HEK293T (cell line): ENCODE results near the gene RBM26.

Experiments used
- CTCF ChIA-PET: fragments of 350-600 bp; formaldehyde crosslinking; extraction: SDS; loops from one replicate; lab custom pipeline; 2021; ENCODE audit warnings: antibody characterized with exemption, inconsistent platforms; lab: Yijun Ruan, JAX
- POLR2A ChIA-PET: fragments of 350-600 bp; formaldehyde crosslinking; extraction: SDS; loops from one replicate; lab custom pipeline; 2020; ENCODE audit warnings: antibody characterized with exemption, inconsistent platforms; lab: Yijun Ruan, JAX
- DNase-seq: peaks from one replicate; pipeline ENCODE4 v3.0.0; 2012; ENCODE audit warnings: mixed read lengths; ENCODE audit errors: extremely low spot score
- ARNT ChIP-seq: fragments of 450-650 bp; IDR thresholded peaks from 2 replicates; pipeline ENCODE4 v1.6.1; 2017; ENCODE audit warnings: mild to moderate bottlenecking
- BHLHE40 ChIP-seq: fragments of 450-650 bp; IDR thresholded peaks from 2 replicates; pipeline ENCODE4 v1.6.1; 2016; ENCODE audit warnings: mild to moderate bottlenecking, moderate library complexity, borderline replicate concordance
- CTBP1 ChIP-seq: fragments of 450-650 bp; IDR thresholded peaks from 2 replicates; pipeline ENCODE4 v1.6.1; 2016; ENCODE audit warnings: borderline replicate concordance
- ELF4 ChIP-seq: fragments of 450-650 bp; IDR thresholded peaks from 2 replicates; pipeline ENCODE4 v1.6.1; 2017; ENCODE audit warnings: antibody characterized with exemption
- FOXA1 ChIP-seq: fragments of 450-650 bp; IDR thresholded peaks from 2 replicates; pipeline ENCODE4 v1.6.1; 2016; ENCODE audit warnings: mild to moderate bottlenecking
- FOXK2 ChIP-seq: fragments of 450-650 bp; IDR thresholded peaks from 2 replicates; pipeline ENCODE4 v1.6.1; 2016; ENCODE audit warnings: mild to moderate bottlenecking
- FOXM1 ChIP-seq: fragments of 450-650 bp; IDR thresholded peaks from 2 replicates; pipeline ENCODE4 v1.6.1; 2017; ENCODE audit warnings: mild to moderate bottlenecking, borderline replicate concordance
- HDGF ChIP-seq: fragments of 450-650 bp; IDR thresholded peaks from 2 replicates; pipeline ENCODE4 v1.6.1; 2017; ENCODE audit warnings: antibody characterized with exemption, borderline replicate concordance
- L3MBTL2 ChIP-seq: fragments of 450-650 bp; conservative IDR thresholded peaks from 2 replicates; pipeline ENCODE4 v1.6.1; 2016; ENCODE audit warnings: mild to moderate bottlenecking
- LEF1 ChIP-seq: fragments of 450-650 bp; IDR thresholded peaks from 2 replicates; pipeline ENCODE4 v1.6.1; 2017; ENCODE audit warnings: mild to moderate bottlenecking, borderline replicate concordance
- NFRKB ChIP-seq: fragments of 450-650 bp; IDR thresholded peaks from 2 replicates; pipeline ENCODE4 v1.6.1; 2016; ENCODE audit warnings: mild to moderate bottlenecking, moderate library complexity
- SP1 ChIP-seq: fragments of 450-650 bp; IDR thresholded peaks from 2 replicates; pipeline ENCODE4 v1.6.1; 2017
- SUZ12 ChIP-seq: fragments of 450-650 bp; IDR thresholded peaks from 2 replicates; pipeline ENCODE4 v1.6.1; 2016; ENCODE audit warnings: mild to moderate bottlenecking
- TARDBP ChIP-seq: fragments of 450-650 bp; IDR thresholded peaks from 2 replicates; pipeline ENCODE4 v1.6.1; 2016
- ZNF384 ChIP-seq: fragments of 450-650 bp; IDR thresholded peaks from 2 replicates; pipeline ENCODE4 v1.6.1; 2016
- TF ChIP-seq, protein P1 (sequence below): fragments of 450-650 bp; IDR thresholded peaks from 2 replicates; pipeline ENCODE4 v1.6.1; 2016

Gene RBM26

DNA sequence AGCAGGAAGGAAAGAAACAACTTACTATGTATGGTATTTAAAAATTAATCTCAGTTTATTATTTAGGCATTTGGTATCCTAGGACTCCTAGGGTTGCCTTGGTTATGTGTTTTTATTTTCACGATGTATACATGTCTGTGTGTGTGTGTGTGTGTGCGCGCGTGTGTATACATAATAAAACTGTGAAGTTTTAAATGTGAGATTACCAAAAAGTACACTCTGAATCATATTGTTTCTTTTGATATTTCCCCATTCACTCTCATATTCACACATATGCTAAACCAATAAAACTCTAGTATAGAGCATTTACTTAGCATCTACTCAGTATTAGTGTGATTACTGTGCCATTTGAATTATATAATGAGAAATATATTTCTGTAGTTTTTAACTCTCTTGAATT is 44.1 kb upstream of the RBM26 start:
- TF ChIP-seq SUZ12: no peak
- no peak for TF ChIP-seq BHLHE40
- TF ChIP-seq LEF1: no peak
- no peak for TF ChIP-seq L3MBTL2
- TF ChIP-seq ELF4: no peak
- TF ChIP-seq SP1: no peak
- no peak for TF ChIP-seq FOXM1
- TF ChIP-seq NFRKB: no peak
- no peak for TF ChIP-seq HDGF
- no peak for TF ChIP-seq FOXK2
- no peak for TF ChIP-seq FOXA1
- TF ChIP-seq, protein P1, sequence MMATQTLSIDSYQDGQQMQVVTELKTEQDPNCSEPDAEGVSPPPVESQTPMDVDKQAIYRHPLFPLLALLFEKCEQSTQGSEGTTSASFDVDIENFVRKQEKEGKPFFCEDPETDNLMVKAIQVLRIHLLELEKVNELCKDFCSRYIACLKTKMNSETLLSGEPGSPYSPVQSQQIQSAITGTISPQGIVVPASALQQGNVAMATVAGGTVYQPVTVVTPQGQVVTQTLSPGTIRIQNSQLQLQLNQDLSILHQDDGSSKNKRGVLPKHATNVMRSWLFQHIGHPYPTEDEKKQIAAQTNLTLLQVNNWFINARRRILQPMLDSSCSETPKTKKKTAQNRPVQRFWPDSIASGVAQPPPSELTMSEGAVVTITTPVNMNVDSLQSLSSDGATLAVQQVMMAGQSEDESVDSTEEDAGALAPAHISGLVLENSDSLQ: no peak
- TF ChIP-seq TARDBP: no peak
- no peak for DNase-seq
- POLR2A ChIA-PET: no interaction called here
- CTCF ChIA-PET: interaction anchor here (1.1 kb wide), 1 partner anchor 26 kb away, joined by 3 read pairs; no protein-coding TSS in a partner anchor

GRCh38 chr13:79448413-79448812 is 42.4 kb upstream of the RBM26 start:
- no peak for TF ChIP-seq TARDBP
- TF ChIP-seq SP1: no peak
- TF ChIP-seq LEF1: no peak
- no peak for TF ChIP-seq ZNF384
- TF ChIP-seq ELF4: no peak; the same call in 1 of the 2 replicates
- no peak for TF ChIP-seq HDGF
- TF ChIP-seq BHLHE40: no peak
- TF ChIP-seq FOXA1: no peak
- TF ChIP-seq, protein P1: no peak
- TF ChIP-seq FOXM1: no peak
- TF ChIP-seq ARNT: no peak
- no peak for TF ChIP-seq NFRKB
- no peak for TF ChIP-seq CTBP1
- no peak for TF ChIP-seq L3MBTL2
- TF ChIP-seq FOXK2: no peak
- TF ChIP-seq SUZ12: no peak
- ChIA-PET CTCF (no interaction called here), POLR2A (no interaction called here)
- no peak for DNase-seq

GRCh38 chr13:79447741-79448140 is 41.7 kb upstream of the RBM26 start:
- ChIA-PET CTCF (no interaction called here), POLR2A (no interaction called here)
- TF ChIP-seq SUZ12 (no peak), ZNF384 (no peak), ELF4 (no peak)
- no peak for DNase-seq

- DNase-seq: no peak
- CTCF ChIA-PET: no interaction called here
- POLR2A ChIA-PET: no interaction called here
- TF ChIP-seq NFRKB (no peak), TARDBP (no peak), HDGF (no peak), CTBP1 (no peak), SP1 (no peak), BHLHE40 (no peak), ZNF384 (no peak), FOXK2 (no peak), ELF4 (no peak), LEF1 (no peak), FOXM1 (no peak), L3MBTL2 (no peak), FOXA1 (no peak), ARNT (no peak), SUZ12 (no peak)
- TF ChIP-seq, protein P1: no peak
Measured at GRCh38 chr13:79447141-79447540, 41.1 kb upstream of the RBM26 start.

- ChIA-PET CTCF (interaction anchor here (1.8 kb wide), 1 partner anchor 22 kb away, joined by 6 read pairs; no protein-coding TSS in a partner anchor), POLR2A (no interaction called here)
- DNase-seq: no peak
- no peak for TF ChIP-seq ARNT
- TF ChIP-seq SUZ12: no peak
- TF ChIP-seq, protein P1: no peak
- no peak for TF ChIP-seq FOXA1
- TF ChIP-seq BHLHE40: no peak
- TF ChIP-seq NFRKB: no peak
- TF ChIP-seq HDGF: no peak
- TF ChIP-seq ELF4: no peak
- no peak for TF ChIP-seq FOXK2
Measured at GRCh38 chr13:79445968-79446645, 40.1 kb upstream of the RBM26 start.

GRCh38 chr13:79442706-79443105 is 36.7 kb upstream of the RBM26 start:
- no peak for DNase-seq
- ChIA-PET POLR2A (interaction anchor here (1.2 kb wide), 1 partner anchor 37 kb away, joined by 4 read pairs; the partner anchor contains the start of gene RBM26), CTCF (interaction anchor here (0.6 to 1.2 kb wide), 2 partner anchors 19 to 897 kb away, joined by 5 to 7 read pairs; no protein-coding TSS in a partner anchor)
- TF ChIP-seq, protein P1: no peak
- TF ChIP-seq FOXA1: no peak
- no peak for TF ChIP-seq FOXM1
- TF ChIP-seq ELF4: no peak
- TF ChIP-seq FOXK2: no peak
- TF ChIP-seq LEF1: no peak
- TF ChIP-seq L3MBTL2: no peak
- TF ChIP-seq HDGF: no peak
- no peak for TF ChIP-seq BHLHE40
- no peak for TF ChIP-seq NFRKB
- no peak for TF ChIP-seq ARNT
- no peak for TF ChIP-seq TARDBP
- no peak for TF ChIP-seq CTBP1
- no peak for TF ChIP-seq SUZ12
- no peak for TF ChIP-seq ZNF384
- TF ChIP-seq SP1: no peak
